Breast epithelium (tissue), 3 donors: Measurements from ENCODE around the gene ALG6.

Experiments used
- POLR2A ChIP-seq: fragments of 450-650 bp; IDR thresholded peaks from one replicate; pipeline ENCODE4 v1.6.1; 2016; ENCODE audit warnings: antibody characterized with exemption, mild to moderate bottlenecking, moderate library complexity
- POLR2AphosphoS5 ChIP-seq, 3 donors: sonication (generic); formaldehyde crosslinking; IDR thresholded peaks; one replicate each; pipeline ENCODE4 v1.6.1; 2017; ENCODE audit warnings: antibody characterized with exemption in 3 of 3
- TF ChIP-seq, protein P1 (sequence below), 3 donors: fragments of 450-650 bp; IDR thresholded peaks; one replicate each; pipeline ENCODE4 v1.5.1; 2016 to 2017; ENCODE audit warnings: antibody characterized with exemption in 3 of 3, mild to moderate bottlenecking in 3 of 3, moderate library complexity in 3 of 3

DNA sequence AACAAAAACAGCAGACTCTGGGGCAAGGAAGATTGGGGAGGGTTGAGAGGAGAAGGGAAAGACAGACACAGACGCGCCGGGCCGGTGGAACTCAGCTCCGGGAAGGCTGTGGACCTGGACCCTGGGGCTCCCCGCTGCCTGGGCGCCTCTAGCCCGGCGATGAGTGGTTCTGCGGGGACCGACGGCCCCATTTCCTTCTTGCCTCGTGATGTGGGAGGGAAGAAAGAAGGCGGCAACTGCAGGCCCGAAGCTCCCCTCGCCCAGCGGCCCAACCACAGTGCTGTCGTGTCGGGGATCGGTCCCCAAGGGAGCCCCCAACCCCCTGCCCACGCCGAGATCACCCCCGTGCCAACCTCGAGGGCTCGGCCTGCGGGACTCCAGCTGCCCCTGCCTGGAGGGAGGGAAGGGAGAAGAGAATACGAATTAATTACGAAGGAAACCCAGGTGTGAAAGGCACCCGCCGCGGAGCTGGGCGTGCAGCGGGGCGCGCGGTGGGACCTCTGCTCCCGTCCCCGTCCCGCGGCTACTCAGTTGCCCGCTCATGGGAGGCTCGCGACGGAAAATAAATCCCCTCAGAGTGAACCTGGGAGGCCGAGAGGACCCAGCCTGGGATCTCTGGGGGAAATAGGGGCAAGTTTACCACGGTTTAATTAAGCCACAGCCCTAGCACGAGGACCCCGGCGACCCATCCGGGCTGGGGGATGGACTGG lies 37.7 kb upstream of the ALG6 start:
- TF ChIP-seq POLR2A (no peak), POLR2AphosphoS5 (IDR thresholded peaks at IDR 0.05) (no peak)
- TF ChIP-seq, protein P1, sequence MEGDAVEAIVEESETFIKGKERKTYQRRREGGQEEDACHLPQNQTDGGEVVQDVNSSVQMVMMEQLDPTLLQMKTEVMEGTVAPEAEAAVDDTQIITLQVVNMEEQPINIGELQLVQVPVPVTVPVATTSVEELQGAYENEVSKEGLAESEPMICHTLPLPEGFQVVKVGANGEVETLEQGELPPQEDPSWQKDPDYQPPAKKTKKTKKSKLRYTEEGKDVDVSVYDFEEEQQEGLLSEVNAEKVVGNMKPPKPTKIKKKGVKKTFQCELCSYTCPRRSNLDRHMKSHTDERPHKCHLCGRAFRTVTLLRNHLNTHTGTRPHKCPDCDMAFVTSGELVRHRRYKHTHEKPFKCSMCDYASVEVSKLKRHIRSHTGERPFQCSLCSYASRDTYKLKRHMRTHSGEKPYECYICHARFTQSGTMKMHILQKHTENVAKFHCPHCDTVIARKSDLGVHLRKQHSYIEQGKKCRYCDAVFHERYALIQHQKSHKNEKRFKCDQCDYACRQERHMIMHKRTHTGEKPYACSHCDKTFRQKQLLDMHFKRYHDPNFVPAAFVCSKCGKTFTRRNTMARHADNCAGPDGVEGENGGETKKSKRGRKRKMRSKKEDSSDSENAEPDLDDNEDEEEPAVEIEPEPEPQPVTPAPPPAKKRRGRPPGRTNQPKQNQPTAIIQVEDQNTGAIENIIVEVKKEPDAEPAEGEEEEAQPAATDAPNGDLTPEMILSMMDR (IDR thresholded peaks at IDR 0.05) = no peak
